ENCODE data around the gene MAGED4.
"Not testable (repeated sequence)": the region's sequence is repeated elsewhere in the genome, so short reads cannot be mapped to it uniquely, and the experiment has no call there.

DNA sequence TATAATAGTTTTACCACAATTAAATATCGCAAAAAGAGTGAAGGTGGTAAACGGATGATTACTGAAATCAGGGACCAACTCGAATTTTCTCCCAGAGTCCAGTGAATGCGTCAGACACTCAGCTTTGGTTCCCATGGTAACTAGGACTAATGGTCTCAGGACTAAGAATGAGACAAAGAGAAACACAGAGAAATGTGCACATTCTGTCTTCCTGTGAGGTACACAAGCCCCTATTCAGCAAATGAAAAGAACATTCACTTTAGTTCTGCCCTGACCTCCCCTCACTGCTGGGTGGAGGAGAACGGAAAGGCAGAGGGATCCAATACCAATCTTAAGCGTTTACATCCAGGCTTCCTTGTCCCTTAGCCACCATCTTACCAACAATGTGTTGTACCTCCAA, 26.7 kb downstream of the MAGED4 start:
- TF ChIP-seq, protein P1, sequence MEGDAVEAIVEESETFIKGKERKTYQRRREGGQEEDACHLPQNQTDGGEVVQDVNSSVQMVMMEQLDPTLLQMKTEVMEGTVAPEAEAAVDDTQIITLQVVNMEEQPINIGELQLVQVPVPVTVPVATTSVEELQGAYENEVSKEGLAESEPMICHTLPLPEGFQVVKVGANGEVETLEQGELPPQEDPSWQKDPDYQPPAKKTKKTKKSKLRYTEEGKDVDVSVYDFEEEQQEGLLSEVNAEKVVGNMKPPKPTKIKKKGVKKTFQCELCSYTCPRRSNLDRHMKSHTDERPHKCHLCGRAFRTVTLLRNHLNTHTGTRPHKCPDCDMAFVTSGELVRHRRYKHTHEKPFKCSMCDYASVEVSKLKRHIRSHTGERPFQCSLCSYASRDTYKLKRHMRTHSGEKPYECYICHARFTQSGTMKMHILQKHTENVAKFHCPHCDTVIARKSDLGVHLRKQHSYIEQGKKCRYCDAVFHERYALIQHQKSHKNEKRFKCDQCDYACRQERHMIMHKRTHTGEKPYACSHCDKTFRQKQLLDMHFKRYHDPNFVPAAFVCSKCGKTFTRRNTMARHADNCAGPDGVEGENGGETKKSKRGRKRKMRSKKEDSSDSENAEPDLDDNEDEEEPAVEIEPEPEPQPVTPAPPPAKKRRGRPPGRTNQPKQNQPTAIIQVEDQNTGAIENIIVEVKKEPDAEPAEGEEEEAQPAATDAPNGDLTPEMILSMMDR (conservative IDR thresholded peaks at IDR 0.05; ENCODE audit: low read depth, low read length) = not testable (repeated sequence)
- TF ChIP-seq EZH2 (IDR thresholded peaks at IDR 0.05; ENCODE audit: borderline replicate concordance, low read depth, low read length, poor library complexity, severe bottlenecking) = not testable (repeated sequence)

Data from A673 (cell line).